ENCODE results near the gene SYAP1. TPM values are rescaled to one million over a fixed set of nuclear protein-coding genes. Genes with fewer than 3 reads are reported as not detected.

Gene SYAP1
- total RNA-seq, 1 experiment from 2014 or later = 18.5 TPM

Other genes starting within 250 kb of the SYAP1 start
- not detected in 3 replicates for gene S100G, start 69.5 kb upstream of the SYAP1 start, total RNA-seq (2021)
- gene CTPS2, start 6.9 kb upstream of the SYAP1 start, total RNA-seq (2021) = 23.2 to 27.6 TPM (median 27.4 TPM) in 3 replicates
- gene TXLNG, start 66.9 kb downstream of the SYAP1 start, total RNA-seq (2021) = 30.0 to 31.6 TPM (median 31.1 TPM) in 3 replicates
- 113 to 120 TPM (median 118 TPM) in 3 replicates for gene RBBP7, start 150.8 kb downstream of the SYAP1 start, total RNA-seq (2021)
- gene REPS2, start 227.0 kb downstream of the SYAP1 start, total RNA-seq (2021) = 2.2 to 4.3 TPM (median 3.5 TPM) in 3 replicates